HG03039 (cell line): ENCODE data around the gene NPHP4.

Source experiments
- ATAC-seq: cut with Tn5 transposase; IDR thresholded peaks from one replicate; pipeline ENCODE4 v1.9.1; 2021; ENCODE audit warnings: mild to moderate bottlenecking, moderate library complexity; ENCODE audit not compliant: unreplicated experiment

Gene NPHP4

DNA sequence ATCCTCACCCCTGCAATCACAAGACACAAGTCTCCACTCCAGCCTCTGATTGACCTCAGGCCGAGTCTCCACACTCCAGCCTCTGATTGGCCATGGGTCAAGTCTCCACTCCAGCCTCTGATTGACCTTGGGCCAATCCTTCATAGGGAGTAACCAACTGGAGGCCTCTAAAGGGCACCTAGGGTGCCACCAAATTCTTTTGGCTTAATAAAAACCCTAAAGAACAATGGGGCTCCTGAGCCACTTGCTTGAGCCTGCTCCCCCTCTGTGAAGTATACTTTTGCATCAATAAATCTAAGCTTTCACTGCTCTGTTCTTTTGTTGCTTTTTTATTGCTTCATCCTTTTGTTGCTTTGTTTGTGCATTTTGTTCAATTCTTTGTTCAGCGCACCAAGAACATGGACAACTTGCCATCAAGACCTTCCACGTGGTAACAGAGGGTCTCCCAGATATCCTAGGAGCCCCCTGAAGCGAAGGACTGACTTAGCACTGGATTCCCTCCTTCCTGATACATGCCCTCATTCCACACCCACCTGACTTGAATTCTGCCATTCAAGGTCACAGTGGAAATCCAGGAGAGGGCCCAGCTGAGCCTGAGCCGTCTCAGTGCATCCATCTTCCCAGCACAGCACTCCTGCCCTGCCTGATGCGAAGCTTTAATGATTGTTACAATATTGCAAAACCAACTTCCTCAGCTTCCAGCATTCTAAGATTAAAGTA, 152.9 kb downstream of the NPHP4 start:
- no peak for ATAC-seq

DNA sequence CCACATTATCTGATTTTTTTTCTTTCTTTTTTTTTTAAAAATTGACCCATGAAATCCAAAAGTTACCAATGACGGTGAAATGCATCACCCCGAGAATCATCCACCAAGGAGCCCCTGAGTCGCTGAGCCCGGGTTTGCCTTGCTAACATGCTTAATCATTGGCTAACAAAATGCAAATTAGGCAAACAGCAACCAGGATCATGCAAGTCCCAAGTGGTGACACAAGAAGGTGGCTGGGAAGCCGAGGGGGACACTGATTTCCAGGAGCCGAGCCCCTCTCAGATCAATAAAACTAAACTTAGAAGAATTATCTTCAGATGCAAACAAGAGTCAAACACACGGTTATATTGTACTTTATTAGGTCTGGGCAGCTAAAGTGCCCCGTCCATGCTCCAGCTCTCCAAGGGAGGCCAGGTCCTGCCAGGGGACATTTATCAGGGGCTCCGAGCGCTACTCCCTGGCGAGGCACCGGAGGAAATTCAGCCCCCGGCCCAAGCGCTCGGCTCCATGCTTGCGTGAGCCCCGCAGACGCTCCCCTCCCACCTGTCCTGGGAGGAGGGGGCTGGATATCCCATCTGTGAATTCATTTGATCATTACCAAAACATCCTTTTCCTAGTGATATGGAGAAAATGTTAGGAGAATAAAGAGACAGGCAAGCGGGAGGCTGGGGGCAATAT, 154.1 kb downstream of the NPHP4 start:
- no peak for ATAC-seq

DNA sequence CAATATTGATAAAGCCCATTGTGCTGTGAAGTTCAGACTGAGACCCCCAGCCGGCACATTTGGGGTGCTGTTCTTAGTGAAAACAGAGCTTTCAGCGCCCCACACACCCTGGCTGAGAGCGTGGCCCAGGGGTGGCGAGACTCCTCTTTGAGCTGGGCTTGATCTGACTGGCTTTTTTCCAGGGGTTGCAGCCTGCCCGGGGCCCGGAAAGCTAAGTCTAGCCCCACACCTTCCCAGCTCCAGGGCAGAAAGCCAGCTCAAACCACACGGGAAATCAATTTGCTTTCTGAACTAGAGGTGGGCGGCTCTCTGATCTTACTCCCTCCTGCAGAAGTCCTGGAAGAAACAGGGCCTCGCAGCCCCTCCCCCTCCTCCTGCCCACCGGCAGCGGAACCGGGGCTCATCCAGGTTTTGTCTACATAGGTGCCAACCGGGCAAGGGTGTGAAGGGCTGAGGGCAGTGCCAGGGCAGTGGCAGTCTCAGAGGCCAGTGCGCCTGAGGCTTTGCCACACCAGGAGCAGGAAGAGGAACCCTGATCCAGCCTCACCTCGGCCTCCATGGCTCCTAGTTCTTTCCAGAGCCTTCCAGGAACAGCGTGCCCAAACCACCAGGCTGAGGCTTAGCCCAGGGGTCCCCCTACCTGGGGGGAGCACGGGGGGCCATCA, 155.3 kb downstream of the NPHP4 start:
- no peak for ATAC-seq

- ATAC-seq: no peak
These were observed 157.1 kb downstream of the NPHP4 start for GRCh38 chr1:5835179-5835562.

- no peak for ATAC-seq
These were observed 157.6 kb downstream of the NPHP4 start for GRCh38 chr1:5834477-5835178.

- ATAC-seq: no peak
These were observed 158.3 kb downstream of the NPHP4 start for GRCh38 chr1:5833911-5834310.

DNA sequence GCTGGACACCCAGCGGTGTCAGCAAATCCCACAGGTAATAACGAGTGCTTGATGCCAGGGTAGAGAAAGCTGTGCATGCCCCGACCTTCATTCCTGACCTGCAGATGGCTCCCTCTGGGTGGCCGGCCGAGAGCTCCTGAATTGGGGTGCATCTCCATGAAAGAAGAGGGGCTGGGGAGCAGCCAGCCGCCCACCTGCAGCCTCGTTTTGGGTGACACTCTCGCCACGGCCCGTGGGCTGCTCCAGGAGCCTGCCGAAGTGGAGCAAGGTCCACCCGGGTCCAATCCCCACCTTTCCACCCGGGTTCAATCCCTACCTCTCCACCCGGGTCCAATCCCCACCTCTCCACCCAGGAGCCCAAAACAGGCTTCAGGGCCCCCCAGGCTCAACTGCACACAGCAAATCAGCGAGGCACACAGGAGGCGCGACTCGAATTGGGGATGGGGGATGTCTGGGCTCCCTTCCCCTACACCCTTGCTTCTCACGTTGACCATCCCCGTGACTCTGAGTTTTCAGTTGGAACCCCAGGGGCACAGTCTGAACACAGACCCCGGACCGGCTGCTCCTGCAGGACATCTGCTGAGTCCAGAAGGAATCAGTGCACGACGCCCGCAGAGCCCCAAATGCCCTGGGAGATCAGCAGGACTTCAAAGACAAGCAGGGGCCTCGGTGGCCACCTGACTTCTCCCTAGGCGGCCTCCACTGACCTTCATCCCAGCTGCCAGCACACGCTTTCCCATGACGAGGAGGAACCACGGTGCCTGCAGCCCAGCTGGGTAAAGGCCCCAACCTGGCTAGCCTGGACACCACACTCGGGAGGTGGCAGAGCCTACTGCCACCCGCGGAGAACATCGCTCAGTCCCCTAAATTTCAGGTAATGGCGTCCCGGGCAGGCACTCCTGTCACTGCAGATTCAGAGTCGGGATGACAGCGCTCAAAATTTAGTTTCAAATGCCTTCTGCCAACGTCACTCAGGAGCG, 159.0 kb downstream of the NPHP4 start:
- ATAC-seq: no peak

DNA sequence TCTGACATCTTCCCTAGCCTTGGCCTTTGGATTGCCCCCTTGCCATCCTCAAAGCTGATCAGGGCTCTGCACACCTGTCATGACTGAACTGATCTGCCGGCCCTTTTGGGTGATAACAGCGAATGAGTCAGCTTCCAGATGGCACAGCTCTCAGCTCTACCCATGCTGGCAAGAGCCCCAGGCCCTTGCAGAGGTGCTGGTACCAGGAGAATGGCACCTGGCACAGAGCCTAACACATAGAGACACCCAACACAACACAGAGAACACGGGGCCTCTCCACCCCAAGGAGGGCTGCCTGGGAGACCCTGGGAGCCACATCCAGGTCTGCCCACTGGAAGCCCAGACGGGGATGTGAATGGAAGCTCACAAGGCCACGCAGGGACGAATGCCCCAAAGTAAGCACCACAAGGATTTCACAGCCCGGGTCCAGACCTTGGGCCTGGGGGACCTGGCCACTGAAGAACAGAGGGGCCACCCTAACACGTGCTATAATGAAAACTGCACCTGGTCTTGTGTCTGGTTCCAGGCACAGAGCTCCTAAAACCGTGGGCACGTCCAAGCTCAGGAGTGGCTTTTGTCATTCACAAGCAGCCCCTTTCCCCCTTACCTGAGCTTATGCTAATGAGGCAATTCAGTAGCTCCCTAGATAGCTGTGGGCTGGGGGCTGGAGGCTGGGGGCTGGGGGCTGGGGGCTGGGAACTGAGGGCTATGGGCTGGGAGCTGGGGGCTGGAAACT, 160.5 kb downstream of the NPHP4 start:
- ATAC-seq: no peak

- ATAC-seq: no peak
These were observed 161.2 kb downstream of the NPHP4 start for GRCh38 chr1:5830771-5831599.

GRCh38 chr1:5829414-5829813, 162.8 kb downstream of the NPHP4 start:
- ATAC-seq: no peak

DNA sequence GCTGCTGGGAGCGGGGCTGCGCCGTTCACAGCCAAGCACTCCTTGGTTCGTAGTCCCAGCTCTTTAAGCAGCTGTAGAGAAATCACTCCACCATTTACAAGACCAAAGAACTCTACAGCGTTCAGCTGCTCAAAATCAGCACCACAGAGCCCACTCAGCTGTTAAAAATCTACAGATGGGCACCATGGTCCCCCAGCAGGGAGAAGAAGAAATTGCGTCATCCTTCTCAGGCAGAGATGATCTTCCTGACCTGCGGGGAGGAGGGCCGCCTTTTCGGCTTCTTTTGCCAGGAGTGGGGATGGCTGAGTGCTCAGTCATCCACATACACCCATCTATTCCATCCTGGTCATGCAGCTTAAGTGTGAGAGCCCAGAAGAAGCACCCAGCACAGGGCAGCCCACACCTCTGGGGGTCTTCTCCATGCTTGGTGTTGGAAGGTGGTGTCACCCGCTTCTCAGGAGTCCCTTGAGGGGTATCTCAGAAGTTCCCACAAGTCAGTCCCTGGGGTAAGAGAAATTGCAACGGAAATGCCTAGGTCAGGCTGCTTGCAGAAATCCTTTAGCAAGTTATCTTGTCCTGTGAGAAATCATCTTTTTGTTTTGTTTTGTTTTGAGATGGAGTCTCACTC, 163.8 kb downstream of the NPHP4 start:
- no peak for ATAC-seq

- ATAC-seq: no peak
These were observed 164.7 kb downstream of the NPHP4 start for GRCh38 chr1:5827516-5827915.

GRCh38 chr1:5826601-5827000, 165.6 kb downstream of the NPHP4 start:
- no peak for ATAC-seq

DNA sequence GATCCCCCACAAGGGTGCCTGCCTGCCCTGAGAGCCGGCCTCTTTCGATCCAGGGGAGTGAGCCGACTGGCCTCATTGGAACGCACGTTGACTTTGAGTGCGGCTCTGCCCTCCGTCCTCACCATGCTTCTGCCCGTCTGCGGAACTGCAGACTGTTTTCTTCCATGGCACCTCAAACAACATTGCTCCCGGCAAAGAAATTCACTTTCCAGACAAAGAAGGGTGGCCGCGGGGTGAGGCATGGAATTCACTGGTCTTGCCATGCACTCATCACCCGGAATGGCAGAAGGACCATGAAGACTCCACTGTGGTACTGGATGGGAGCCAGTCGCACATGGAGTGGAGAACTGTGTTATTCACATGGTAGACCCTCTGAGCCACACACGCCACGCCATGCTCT, 169.5 kb downstream of the NPHP4 start:
- ATAC-seq: no peak

GRCh38 chr1:5822266-5822665, 170.0 kb downstream of the NPHP4 start:
- no peak for ATAC-seq

DNA sequence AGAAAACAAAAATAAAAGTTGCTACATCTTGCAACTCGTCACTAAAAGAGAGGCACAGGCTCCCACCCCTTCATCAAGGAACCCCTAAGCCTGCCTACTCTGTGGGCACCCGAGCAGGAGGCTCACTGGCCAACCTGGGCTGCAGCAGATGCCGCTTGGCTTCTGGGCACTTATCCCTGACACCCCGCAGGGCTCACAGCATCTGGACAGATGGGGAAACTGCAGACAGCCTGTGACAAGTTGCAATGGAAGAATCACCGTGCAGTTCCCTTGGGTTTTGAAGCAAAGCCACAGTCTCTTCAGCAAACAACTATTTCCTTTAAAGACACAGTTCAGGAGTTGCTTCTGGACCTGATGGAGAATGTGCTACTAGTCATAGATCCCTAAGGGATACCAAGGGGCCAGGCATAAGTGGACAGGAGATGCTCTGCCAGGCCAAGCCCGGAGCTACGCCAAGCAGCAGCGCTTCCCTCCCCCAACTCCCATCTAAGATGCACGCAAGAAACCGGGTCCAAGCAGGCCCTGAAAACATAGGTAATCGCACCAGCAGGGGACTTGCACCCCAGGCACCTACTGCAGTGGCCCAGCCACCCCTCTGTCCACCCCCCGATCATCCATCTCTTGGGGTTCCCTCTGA, 170.6 kb downstream of the NPHP4 start:
- ATAC-seq: no peak

- no peak for ATAC-seq
These were observed 172.2 kb downstream of the NPHP4 start for GRCh38 chr1:5820026-5820421.
